H1 (cell line): ENCODE data around the gene JAG2. TPM values are rescaled to one million over a fixed set of nuclear protein-coding genes. Genes with fewer than 3 reads are reported as not detected.

Experiments used
- BCL11A ChIP-seq, 2 experiments: IDR thresholded peaks; one replicate each; pipeline ENCODE4 v1.6.1; 2011; ENCODE audit warnings: low read depth in 2 of 2, low read length in 2 of 2, mild to moderate bottlenecking in 2 of 2
- BRCA1 ChIP-seq: IDR thresholded peaks from 2 replicates; pipeline ENCODE4 v1.6.1; 2012; ENCODE audit warnings: low read depth, low read length, improper control_type of control experiment
- CHD1 ChIP-seq: IDR thresholded peaks from 2 replicates; pipeline ENCODE4 v1.6.1; 2012; ENCODE audit warnings: low read depth, low read length, improper control_type of control experiment
- HDAC6 ChIP-seq: IDR thresholded peaks from one replicate; pipeline ENCODE4 v1.7.1; 2012; ENCODE audit warnings: low read depth, mild to moderate bottlenecking, inconsistent platforms, low read length, moderate library complexity
- NRF1 ChIP-seq: IDR thresholded peaks from 2 replicates; pipeline ENCODE4 v1.6.1; 2011; ENCODE audit warnings: mild to moderate bottlenecking, low read depth, low read length, improper control_type of control experiment
- POLR2AphosphoS5 ChIP-seq: IDR thresholded peaks from 2 replicates; pipeline ENCODE4 v1.6.1; 2011; ENCODE audit warnings: low read depth, low read length
- polyA plus RNA-seq, 7 experiments: library from polyadenylated mRNA; depleted of rRNA in 3 of 7; stranded (reverse) in 5 of 7; unstranded in 2 of 7; fragments of >200 nt in 5 of 7; fragments of 200-250 nt in 2 of 7; gene quantifications; 1 replicate in 5 of 7; 2 replicates in 1 of 7; 4 replicates in 1 of 7; pipeline versions ENCODE4 v1.2.1 to v1.2.3, GENCODE V29; 2011 to 2013; ENCODE audit warnings: missing spikeins in 2 of 7, mixed read lengths in 2 of 7
- total RNA-seq: library from RNA; stranded (reverse); fragmentation: NEBNext Ultra II Directional; extraction: Animal tissue kit (Norgen Biotek cat#: 25700); gene quantifications from 2 replicates; pipeline ENCODE4 v1.2.1, GENCODE V29; 2021

JAG2 gene
- total and polyA plus RNA-seq, 2 of the 8 experiments (the other 6 are each of a cell fraction or from before 2014, with no cell fraction given) = 2.8 to 6.2 TPM

DNA sequence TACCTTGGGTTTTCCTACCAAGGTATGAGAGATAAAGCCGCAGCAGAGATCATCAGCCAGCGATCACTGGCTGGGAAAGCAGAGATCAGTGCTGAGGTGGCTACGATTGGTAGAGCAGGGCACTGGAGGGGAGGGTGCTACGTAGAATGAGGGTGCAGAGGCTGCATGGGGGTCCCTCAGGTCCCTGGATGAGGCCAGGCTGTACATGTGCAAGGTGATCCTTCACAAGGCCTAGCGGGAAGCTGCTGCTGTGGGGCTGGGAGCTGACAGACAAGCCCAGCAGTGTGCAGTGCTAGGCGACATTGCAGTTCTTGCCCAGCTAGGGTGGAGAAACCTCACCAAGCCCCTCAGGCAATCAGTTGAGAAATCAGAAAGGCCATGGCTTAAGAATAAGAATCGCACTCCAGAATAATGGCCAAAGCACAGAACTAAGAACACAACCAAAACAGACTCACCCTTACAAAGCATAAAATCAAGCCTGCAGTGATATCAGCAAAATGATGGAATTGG lies 66.2 kb downstream of the JAG2 start (continued):
- TF ChIP-seq CHD1 = no peak
- no peak for TF ChIP-seq HDAC6
- no peak for TF ChIP-seq NRF1
- no peak for TF ChIP-seq POLR2AphosphoS5
- TF ChIP-seq BCL11A (IDR thresholded peaks at IDR 0.05; ENCODE audit: low read depth in 2 of 2, low read length in 2 of 2) = no peak
- TF ChIP-seq BRCA1 = no peak
